IPS-18c (cell line): ENCODE data around the gene GCHFR.

ENCODE experiments used
- H3K4me3 ChIP-seq: 2 replicates; pipeline ENCODE4 v1.7.0; 2013; ENCODE audit warnings: low read depth, mild to moderate bottlenecking, low read length, moderate library complexity; ENCODE audit not compliant: insufficient read depth
- H3K9me3 ChIP-seq: one replicate; pipeline ENCODE4 v1.6.1; 2013; ENCODE audit warnings: mild to moderate bottlenecking, low read length, moderate library complexity; ENCODE audit not compliant: control insufficient read depth, insufficient read depth

Gene GCHFR

DNA sequence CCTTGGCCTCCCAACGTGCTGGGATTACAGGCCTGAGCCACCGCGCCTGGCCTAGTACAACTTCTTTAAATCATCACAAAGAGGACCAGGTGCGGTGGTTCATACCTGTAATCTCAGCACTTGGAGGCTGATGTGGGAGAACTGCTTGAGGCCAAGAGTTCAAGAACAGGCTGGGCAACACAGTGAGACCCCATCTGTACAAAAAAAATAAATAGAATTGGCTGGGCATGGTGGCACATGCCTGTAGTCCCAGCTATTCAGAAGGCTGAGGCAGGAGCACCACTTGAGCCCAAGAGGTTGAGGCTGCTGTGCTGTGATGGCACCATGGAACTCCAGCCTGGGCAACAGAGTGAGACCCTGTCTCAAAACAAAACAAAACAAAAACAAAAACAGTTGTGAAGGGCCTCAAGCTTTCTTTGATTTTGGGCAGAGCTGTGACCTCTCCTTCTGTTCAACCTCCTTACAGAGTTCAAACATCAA lies 14.7 kb upstream of the GCHFR start:
- Histone ChIP-seq H3K9me3 (no peaks in the 10 kb centered on the region), H3K4me3 (no peak overlapping the region)

GRCh38 chr15:40750885-40751284 lies 13.0 kb upstream of the GCHFR start:
- H3K4me3 ChIP-seq, result no peak overlapping the region
- H3K9me3 ChIP-seq, result no peaks in the 10 kb centered on the region

DNA sequence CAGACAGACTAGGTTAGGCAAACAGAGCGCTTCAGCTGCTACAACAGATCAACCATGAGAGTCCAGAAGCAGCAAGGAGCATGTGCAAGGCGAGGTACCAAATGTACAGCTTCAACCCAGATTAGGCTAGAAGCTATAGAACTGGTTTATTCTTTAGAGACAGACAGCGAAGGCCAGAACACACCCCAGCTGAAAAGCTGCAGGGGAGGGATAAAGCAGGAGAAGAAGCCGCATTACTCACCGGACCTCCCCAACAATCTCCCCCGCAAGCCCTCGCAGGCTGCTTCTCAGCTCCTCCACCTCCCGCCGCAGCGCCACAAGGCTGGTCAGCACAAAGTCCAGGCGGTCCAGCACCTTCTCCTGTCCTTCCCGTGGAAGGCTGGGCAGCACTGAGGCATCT lies 12.1 kb upstream of the GCHFR start:
- H3K4me3 ChIP-seq, result no peak overlapping the region
- no peaks in the 10 kb centered on the region for H3K9me3 ChIP-seq

GRCh38 chr15:40754574-40754882 lies 9.3 kb upstream of the GCHFR start:
- Histone ChIP-seq H3K9me3 (no peaks in the 10 kb centered on the region), H3K4me3 (peak overlapping the region; percentile 87)

DNA sequence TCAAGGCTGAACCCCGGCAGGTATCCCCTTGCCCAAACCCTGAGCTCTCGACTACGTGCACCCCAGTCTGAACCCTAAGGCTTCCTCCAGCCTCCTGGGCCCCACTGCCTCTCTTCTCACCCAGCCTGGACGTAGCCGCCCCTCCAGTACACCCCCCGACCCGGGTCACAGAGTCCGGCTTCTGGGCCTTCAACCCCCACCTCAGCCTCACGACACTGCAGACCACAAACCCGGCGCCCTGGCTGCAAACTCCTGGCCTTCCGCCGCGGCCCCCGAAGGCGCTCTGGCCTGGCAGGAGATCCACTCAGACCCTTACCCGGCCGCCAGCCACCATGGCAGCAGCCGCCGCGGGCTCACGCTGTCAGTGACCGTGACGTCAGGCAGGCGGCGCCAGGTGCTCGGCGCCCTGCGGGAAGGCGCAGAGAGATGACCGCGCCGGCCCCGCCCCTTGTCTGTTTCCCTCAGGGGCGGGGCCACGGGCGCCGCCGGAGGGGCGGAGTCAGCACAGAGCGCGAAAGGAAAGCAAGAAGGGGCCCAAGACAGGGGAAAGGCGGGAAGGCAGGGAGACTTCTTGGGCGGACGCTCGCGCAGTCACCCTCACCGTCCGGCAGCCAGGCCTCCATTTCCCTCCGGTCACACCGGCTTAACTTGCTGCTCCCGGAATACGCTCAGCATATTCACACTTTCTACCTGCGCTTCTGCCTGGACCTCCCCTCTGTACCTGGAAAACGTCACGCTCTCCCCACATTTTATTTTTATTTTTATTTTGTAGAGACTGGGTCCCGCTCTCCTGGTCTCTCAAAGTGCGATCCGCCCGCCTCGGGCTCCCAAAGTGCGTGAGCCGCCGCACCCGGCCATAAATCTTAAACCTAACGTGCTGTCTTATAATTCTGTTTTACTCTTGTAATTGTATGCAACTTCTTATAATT lies 8.7 kb upstream of the GCHFR start, which contains the start of gene RMDN3:
Gene RMDN3 (minus strand): TSS at position 372 of the 929 bp plus-strand sequence. CDS start 471 bp downstream, outside the sequence.
- Histone ChIP-seq H3K4me3 (peak within 1 kb of the TSS; percentile 87), H3K9me3 (no peaks in the 10 kb centered on the region)

GRCh38 chr15:40755812-40756208 lies 8.1 kb upstream of the GCHFR start:
- no peaks in the 10 kb centered on the region for H3K9me3 ChIP-seq
- no peak overlapping the region; the same call in 1 of the 2 replicates for H3K4me3 ChIP-seq

- Histone ChIP-seq H3K9me3 (no peaks in the 10 kb centered on the region), H3K4me3 (no peak overlapping the region)
Measured at GRCh38 chr15:40756938-40757337, 6.9 kb upstream of the GCHFR start.

DNA sequence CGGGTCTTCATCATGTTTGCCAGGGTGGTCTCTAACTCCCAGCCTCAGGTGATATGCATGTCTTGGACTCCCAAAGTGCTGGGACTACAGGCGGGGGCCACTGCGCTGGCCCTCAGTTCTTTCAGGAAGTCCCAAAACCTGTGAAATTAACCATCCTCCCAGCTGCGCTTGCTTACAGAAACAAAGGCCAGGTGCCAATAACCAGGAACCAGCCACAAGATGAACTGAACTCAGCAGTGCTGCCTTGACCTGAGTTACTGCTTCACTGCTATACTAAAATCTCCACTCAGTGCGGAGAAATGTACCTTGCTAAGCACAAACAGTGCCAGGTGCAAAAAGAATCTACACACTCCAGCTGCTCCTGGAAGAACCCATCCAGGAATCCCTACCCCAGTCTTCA lies 3.9 kb upstream of the GCHFR start:
- Histone ChIP-seq H3K9me3 (no peaks in the 10 kb centered on the region), H3K4me3 (no peak overlapping the region)

- Histone ChIP-seq H3K9me3 (no peaks in the 10 kb centered on the region), H3K4me3 (peak overlapping the region; percentile 81)
Measured at GRCh38 chr15:40762919-40763800, 708 bp upstream of the GCHFR start.

GRCh38 chr15:40764629-40765103 lies 798 bp downstream of the GCHFR start:
- Histone ChIP-seq H3K9me3 (no peaks in the 10 kb centered on the region), H3K4me3 (peak overlapping the region; percentile 81)

DNA sequence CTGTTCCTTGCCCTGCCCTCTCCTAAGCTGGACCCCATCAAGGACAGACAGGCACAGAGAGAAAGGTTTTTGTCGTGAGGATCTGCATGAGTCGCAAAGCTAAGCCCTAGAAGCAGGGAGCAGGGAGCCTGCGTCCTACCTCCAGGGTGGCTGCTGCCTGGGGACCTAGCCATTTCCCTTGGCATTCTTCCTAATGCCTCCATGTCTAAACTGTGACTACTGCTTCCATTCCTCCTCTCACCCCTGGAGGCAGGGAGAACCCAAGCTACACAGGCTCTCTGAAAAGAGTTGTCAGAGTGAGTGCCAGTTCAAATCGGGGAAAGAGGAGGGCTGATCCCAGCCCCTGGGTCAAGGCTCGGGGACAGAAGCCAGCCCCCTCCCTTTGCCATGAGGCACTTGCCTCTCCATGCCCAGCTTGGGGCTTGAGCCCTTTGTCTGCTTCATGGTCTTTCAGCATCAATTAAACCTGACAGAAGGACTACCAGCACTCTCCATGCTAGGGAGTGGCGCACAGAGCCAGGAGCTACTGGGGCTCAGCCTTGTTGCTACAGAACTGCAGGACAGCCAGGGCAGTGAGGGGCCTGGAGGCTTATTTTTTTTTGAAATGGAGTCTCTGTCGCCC lies 2.4 kb downstream of the GCHFR start:
- Histone ChIP-seq H3K9me3 (no peaks in the 10 kb centered on the region), H3K4me3 (no peak overlapping the region)

- no peaks in the 10 kb centered on the region for H3K9me3 ChIP-seq
- no peak overlapping the region for H3K4me3 ChIP-seq
Measured at GRCh38 chr15:40766906-40767837, 3.3 kb downstream of the GCHFR start.

GRCh38 chr15:40767838-40768500 lies 4.1 kb downstream of the GCHFR start:
- H3K4me3 ChIP-seq, result no peak overlapping the region
- no peaks in the 10 kb centered on the region for H3K9me3 ChIP-seq

GRCh38 chr15:40768521-40769273 lies 4.8 kb downstream of the GCHFR start:
- H3K4me3 ChIP-seq, result no peak overlapping the region

More at GRCh38 chr15:40768521-40769273, 4.8 kb downstream of the GCHFR start:
- no peaks in the 10 kb centered on the region for H3K9me3 ChIP-seq
